WTC11 (cell line): ENCODE results near the gene SLC29A1. TPM values are rescaled to one million over a fixed set of nuclear protein-coding genes. Genes with fewer than 3 reads are reported as not detected.

Experiments
- ATAC-seq: fragments of 200-7000 bp; cut with Tn5 transposase; 2 replicates; pipeline ENCODE4 v1.10.0; 2021; ENCODE audit warnings: mild to moderate bottlenecking, moderate library complexity
- CTCF ChIA-PET: fragments of 300-600 bp; sonication (Branson Sonifier 250); formaldehyde crosslinking; loops from one replicate; lab custom pipeline; 2021; ENCODE audit warnings: antibody characterized with exemption; lab: Charles Lee
- POLR2A ChIA-PET: fragments of 350-600 bp; sonication (Branson Sonifier 250); formaldehyde crosslinking; loops from one replicate; lab custom pipeline; 2021; ENCODE audit warnings: antibody characterized with exemption; lab: Charles Lee
- DNase-seq: peaks from one replicate; pipeline ENCODE4 v3.0.0; 2021; ENCODE audit warnings: low spot score
- H3K27ac Mint-ChIP-seq: 2 replicates; pipeline ENCODE4 v1.8.0; 2021; ENCODE audit warnings: mixed read lengths
- H3K27me3 Mint-ChIP-seq: 2 replicates; pipeline ENCODE4 v1.8.0; 2021; ENCODE audit warnings: low read depth, mild to moderate bottlenecking, moderate library complexity, mixed read lengths
- H3K36me3 Mint-ChIP-seq: 2 replicates; pipeline ENCODE4 v1.8.0; 2021; ENCODE audit warnings: mixed read lengths
- H3K4me1 Mint-ChIP-seq: 2 replicates; pipeline ENCODE4 v1.8.0; 2022; ENCODE audit warnings: mixed read lengths
- H3K4me3 Mint-ChIP-seq: 2 replicates; pipeline ENCODE4 v1.8.0; 2021; ENCODE audit warnings: mild to moderate bottlenecking, moderate library complexity, mixed read lengths
- H3K9me3 Mint-ChIP-seq: 2 replicates; pipeline ENCODE4 v1.8.0; 2021; ENCODE audit warnings: mixed read lengths
- ATF1 ChIP-seq: sonication (generic); formaldehyde crosslinking; IDR thresholded peaks from 2 replicates; pipeline ENCODE4 v1.8.1; 2023; ENCODE audit warnings: mild to moderate bottlenecking, moderate library complexity, missing genetic modification reagents
- CREM ChIP-seq: sonication (generic); formaldehyde crosslinking; IDR thresholded peaks from 2 replicates; pipeline ENCODE4 v1.8.1; 2022; ENCODE audit warnings: mild to moderate bottlenecking, missing genetic modification reagents, moderate library complexity
- CTCF ChIP-seq: fragments of 200-600 bp; IDR thresholded peaks from 2 replicates; pipeline ENCODE4 v1.8.0; 2022; ENCODE audit warnings: antibody characterized with exemption
- EMX1 ChIP-seq: fragments of 250-450 bp; sonication (Bioruptor Pico); IDR thresholded peaks from 2 replicates; pipeline ENCODE4 v1.8.0; 2021; ENCODE audit warnings: mild to moderate bottlenecking
- GABPB1 ChIP-seq: sonication (generic); formaldehyde crosslinking; IDR thresholded peaks from 2 replicates; pipeline ENCODE4 v1.8.1; 2023; ENCODE audit warnings: mild to moderate bottlenecking, missing genetic modification reagents
- HMGA2 ChIP-seq: fragments of 250-450 bp; sonication (Bioruptor Pico); IDR thresholded peaks from 2 replicates; pipeline ENCODE4 v1.4.0; 2021; ENCODE audit warnings: mild to moderate bottlenecking, moderate library complexity
- IRF2 ChIP-seq: sonication (generic); formaldehyde crosslinking; IDR thresholded peaks from 2 replicates; pipeline ENCODE4 v1.8.0; 2022; ENCODE audit warnings: low read depth, missing genetic modification reagents, borderline replicate concordance
- KAT7 ChIP-seq: sonication (generic); formaldehyde crosslinking; IDR thresholded peaks from 2 replicates; pipeline ENCODE4 v1.8.1; 2023; ENCODE audit warnings: missing genetic modification reagents, mild to moderate bottlenecking, borderline replicate concordance
- MXD4 ChIP-seq: fragments of 250-450 bp; sonication (Bioruptor Pico); IDR thresholded peaks from 2 replicates; pipeline ENCODE4 v1.8.0; 2021; ENCODE audit warnings: mild to moderate bottlenecking, moderate library complexity, borderline replicate concordance
- MYBL2 ChIP-seq: sonication (generic); formaldehyde crosslinking; IDR thresholded peaks from 2 replicates; pipeline ENCODE4 v1.8.1; 2023; ENCODE audit warnings: mild to moderate bottlenecking, moderate library complexity, missing genetic modification reagents
- NFATC4 ChIP-seq: fragments of 250-450 bp; sonication (Bioruptor Pico); IDR thresholded peaks from 2 replicates; pipeline ENCODE4 v1.9.0; 2021; ENCODE audit warnings: mild to moderate bottlenecking
- NR2C2 ChIP-seq: sonication (generic); formaldehyde crosslinking; IDR thresholded peaks from 2 replicates; pipeline ENCODE4 v1.8.0; 2022; ENCODE audit warnings: mild to moderate bottlenecking, missing genetic modification reagents
- NR3C1 ChIP-seq: sonication (generic); formaldehyde crosslinking; conservative IDR thresholded peaks from 2 replicates; pipeline ENCODE4 v1.8.1; 2023; ENCODE audit warnings: low read depth, mild to moderate bottlenecking, missing genetic modification reagents
- PRRX2 ChIP-seq: fragments of 250-450 bp; sonication (Bioruptor Pico); IDR thresholded peaks from 2 replicates; pipeline ENCODE4 v1.8.0; 2021; ENCODE audit warnings: mild to moderate bottlenecking
- SMAD3 ChIP-seq: sonication (generic); formaldehyde crosslinking; IDR thresholded peaks from 2 replicates; pipeline ENCODE4 v1.8.0; 2022; ENCODE audit warnings: missing genetic modification reagents, mild to moderate bottlenecking, borderline replicate concordance
- SMAD4 ChIP-seq: sonication (generic); formaldehyde crosslinking; IDR thresholded peaks from 2 replicates; pipeline ENCODE4 v1.8.0; 2022; ENCODE audit warnings: mild to moderate bottlenecking, missing genetic modification reagents
- SP1 ChIP-seq: sonication (generic); formaldehyde crosslinking; conservative IDR thresholded peaks from 2 replicates; pipeline ENCODE4 v1.8.1; 2022; ENCODE audit warnings: missing genetic modification reagents
- TEAD1 ChIP-seq: sonication (generic); formaldehyde crosslinking; IDR thresholded peaks from 2 replicates; pipeline ENCODE4 v1.8.0; 2022; ENCODE audit warnings: mild to moderate bottlenecking, missing genetic modification reagents
- ZBTB21 ChIP-seq: sonication (generic); formaldehyde crosslinking; IDR thresholded peaks from 2 replicates; pipeline ENCODE4 v1.8.1; 2023; ENCODE audit warnings: mild to moderate bottlenecking, missing genetic modification reagents, borderline replicate concordance
- ZNF138 ChIP-seq: sonication (generic); formaldehyde crosslinking; conservative IDR thresholded peaks from 2 replicates; pipeline ENCODE4 v1.8.1; 2022; ENCODE audit warnings: mild to moderate bottlenecking, moderate library complexity, missing genetic modification reagents
- ZNF219 ChIP-seq: sonication (generic); formaldehyde crosslinking; IDR thresholded peaks from 2 replicates; pipeline ENCODE4 v1.8.0; 2023; ENCODE audit warnings: missing genetic modification reagents, mild to moderate bottlenecking, borderline replicate concordance
- total RNA-seq: library from RNA; stranded (reverse); gene quantifications from 3 replicates; pipeline ENCODE4 v1.2.3, GENCODE V29; 2021
- TF ChIP-seq, protein P1 (sequence below): sonication (generic); formaldehyde crosslinking; IDR thresholded peaks from 2 replicates; pipeline ENCODE4 v1.8.1; 2022; ENCODE audit warnings: low read depth, mild to moderate bottlenecking, moderate library complexity, missing genetic modification reagents, borderline replicate concordance

SLC29A1 gene
- total RNA-seq, 1 experiment from 2014 or later, result 139 TPM

- Mint-ChIP-seq H3K27me3 (peaks cover 34% of the 10 kb centered on the region), H3K4me3 (peak overlapping the region; percentile 68), H3K27ac (no peak overlapping the region), H3K4me1 (peaks cover 34% of the 10 kb centered on the region), H3K9me3 (no peaks in the 10 kb centered on the region), H3K36me3 (no peaks in the 10 kb centered on the region)
- ChIA-PET POLR2A (interaction anchor here (1.6 kb wide), 1 partner anchor 17 kb away, joined by 5 read pairs; no protein-coding TSS in a partner anchor), CTCF (interaction anchor here (0.8 to 6.3 kb wide), 6 partner anchors 14 to 70 kb away, joined by 3 to 109 read pairs (median 28); partner anchors contain the start of genes AARS2 and SPATS1)
- DNase-seq (no peak), ATAC-seq (no peak)
- no peak for TF ChIP-seq EMX1 (CRISPR knock-in tag)
- no peak for TF ChIP-seq MXD4 (CRISPR knock-in tag)
- TF ChIP-seq HMGA2 (CRISPR knock-in tag), result no peak
- no peak for TF ChIP-seq ATF1 (CRISPR knock-in tag)
- TF ChIP-seq NFATC4, result no peak
- TF ChIP-seq, protein P1, sequence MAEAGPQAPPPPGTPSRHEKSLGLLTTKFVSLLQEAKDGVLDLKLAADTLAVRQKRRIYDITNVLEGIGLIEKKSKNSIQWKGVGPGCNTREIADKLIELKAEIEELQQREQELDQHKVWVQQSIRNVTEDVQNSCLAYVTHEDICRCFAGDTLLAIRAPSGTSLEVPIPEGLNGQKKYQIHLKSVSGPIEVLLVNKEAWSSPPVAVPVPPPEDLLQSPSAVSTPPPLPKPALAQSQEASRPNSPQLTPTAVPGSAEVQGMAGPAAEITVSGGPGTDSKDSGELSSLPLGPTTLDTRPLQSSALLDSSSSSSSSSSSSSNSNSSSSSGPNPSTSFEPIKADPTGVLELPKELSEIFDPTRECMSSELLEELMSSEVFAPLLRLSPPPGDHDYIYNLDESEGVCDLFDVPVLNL (CRISPR knock-in tag), result no peak
- no peak for TF ChIP-seq NR2C2
- no peak for TF ChIP-seq CREM (CRISPR knock-in tag)
- no peak for TF ChIP-seq CTCF
- TF ChIP-seq IRF2 (CRISPR knock-in tag), result no peak
- TF ChIP-seq SMAD3 (CRISPR knock-in tag), result no peak
- TF ChIP-seq TEAD1 (CRISPR knock-in tag), result no peak
- TF ChIP-seq SP1, result no peak
- TF ChIP-seq ZNF219 (CRISPR knock-in tag), result no peak
- TF ChIP-seq NR3C1 (CRISPR knock-in tag), result no peak
- no peak for TF ChIP-seq ZNF138
- TF ChIP-seq PRRX2 (CRISPR knock-in tag), result no peak
- no peak for TF ChIP-seq KAT7 (CRISPR knock-in tag)
Observed at GRCh38 chr6:44271406-44271723, 48.0 kb downstream of the SLC29A1 start.

GRCh38 chr6:44271914-44272313 is 48.5 kb downstream of the SLC29A1 start:
- Mint-ChIP-seq H3K27me3 (peaks cover 35% of the 10 kb centered on the region), H3K4me1 (peaks cover 34% of the 10 kb centered on the region), H3K27ac (no peak overlapping the region), H3K4me3 (peak overlapping the region; percentile 68; the same call in 1 of the 2 replicates), H3K9me3 (no peaks in the 10 kb centered on the region), H3K36me3 (no peaks in the 10 kb centered on the region)
- ATAC-seq (no peak), DNase-seq (no peak)
- TF ChIP-seq MYBL2 (CRISPR knock-in tag) (no peak), GABPB1 (CRISPR knock-in tag) (no peak)
- CTCF ChIA-PET, result interaction anchor here (0.7 to 6.3 kb wide), 4 partner anchors 33 to 67 kb away, joined by 3 to 109 read pairs (median 26); partner anchors contain the start of gene AARS2
- POLR2A ChIA-PET, result no interaction called here

DNA sequence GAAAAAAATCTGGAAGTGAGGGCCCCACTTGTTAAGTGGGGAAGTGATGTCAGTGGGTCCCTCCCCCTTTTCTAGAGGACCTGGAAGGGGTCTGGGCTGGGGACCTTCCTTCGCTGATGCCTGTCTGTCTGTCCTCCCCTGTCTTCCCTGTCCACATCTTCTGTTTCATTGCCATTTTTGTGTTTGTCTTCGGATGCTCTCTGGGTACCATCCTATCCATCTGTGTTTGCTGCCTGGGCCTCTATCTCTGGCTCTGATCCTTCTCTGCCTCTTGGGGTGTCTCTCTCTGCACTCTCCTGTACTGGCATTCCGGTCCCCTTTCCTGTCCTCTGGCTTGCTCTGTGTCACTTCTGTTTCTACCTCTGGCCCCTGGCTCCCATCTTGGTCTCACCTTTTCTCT is 49.1 kb downstream of the SLC29A1 start:
- ATAC-seq, result no peak
- Mint-ChIP-seq H3K4me3 (no peak overlapping the region), H3K27me3 (peaks cover 41% of the 10 kb centered on the region), H3K27ac (no peak overlapping the region), H3K9me3 (no peaks in the 10 kb centered on the region), H3K36me3 (no peaks in the 10 kb centered on the region), H3K4me1 (peaks cover 34% of the 10 kb centered on the region)
- POLR2A ChIA-PET, result no interaction called here
- TF ChIP-seq SMAD4 (CRISPR knock-in tag) (no peak), ZBTB21 (CRISPR knock-in tag) (no peak)
- CTCF ChIA-PET, result interaction anchor here (0.7 to 6.3 kb wide), 3 partner anchors 33 to 66 kb away, joined by 3 to 109 read pairs (median 4); partner anchors contain the start of gene AARS2
- DNase-seq, result no peak
